Thyroid gland (tissue), 4 donors: Measurements from ENCODE around the gene YPEL1. TPM values are rescaled to one million over a fixed set of nuclear protein-coding genes. Genes with fewer than 3 reads are reported as not detected.
"Not testable (repeated sequence)": the region's sequence is repeated elsewhere in the genome, so short reads cannot be mapped to it uniquely, and the experiment has no call there.

ENCODE experiments used
- DNase-seq, 2 donors: peaks; one replicate each; pipeline ENCODE4 v3.0.0-alpha.2; 2019
- H3K27ac ChIP-seq, 3 donors: fragments of 200-600 bp; sonication (generic); 1 replicate in 2 of 3; 2 replicates in 1 of 3; pipeline ENCODE4 v1.5.1; 2016 to 2019; ENCODE audit warnings: mild to moderate bottlenecking in 1 of 3, moderate library complexity in 1 of 3
- H3K27me3 ChIP-seq: fragments of 200-600 bp; sonication (generic); one replicate; pipeline ENCODE4 v1.5.1; 2019
- H3K36me3 ChIP-seq, 2 donors: fragments of 200-600 bp; sonication (generic); one replicate each; pipeline ENCODE4 v1.5.1; 2016 to 2019
- H3K4me1 ChIP-seq, 2 donors: fragments of 200-600 bp; sonication (generic); one replicate each; pipeline ENCODE4 v1.5.1; 2017 to 2019
- H3K4me3 ChIP-seq, 3 donors: fragments of 200-600 bp; sonication (generic); replicated peaks in 1 of 3; 1 replicate in 2 of 3; 2 replicates in 1 of 3; pipeline ENCODE4 v1.5.1; 2016; ENCODE audit warnings: mild to moderate bottlenecking in 1 of 3
- H3K9me3 ChIP-seq: fragments of 200-600 bp; sonication (generic); one replicate; pipeline ENCODE4 v1.5.1; 2017
- POLR2A ChIP-seq, 2 donors: fragments of 450-650 bp; IDR thresholded peaks; one replicate each; pipeline ENCODE4 v1.6.1; 2017; ENCODE audit warnings: antibody characterized with exemption in 2 of 2, mild to moderate bottlenecking in 2 of 2, moderate library complexity in 1 of 2
- WGBS, 2 donors: methylation state at CpG; one replicate each; pipeline ENCODE4 v1.1.5; 2017; 5-methylcytosine and 5-hydroxymethylcytosine counted together
- intact Hi-C: fragments of 100-400 bp; cut with DNase I; formaldehyde crosslinking; loops from one replicate; pipeline ENCODE4 v1.15.1; 2023
- total RNA-seq, 4 donors: library from RNA; depleted of rRNA; stranded (reverse); fragments of >200 nt; gene quantifications; one replicate each; pipeline ENCODE4 v1.2.3, GENCODE V29; 2016
- TF ChIP-seq, protein P1 (sequence below), 6 experiments: fragments of 200-600 bp in 3 of 6; fragments of 450-650 bp in 3 of 6; sonication (generic) in 3 of 6; IDR thresholded peaks; one replicate each; pipeline ENCODE4 v1.5.1; 2016 to 2019; ENCODE audit warnings: antibody characterized with exemption in 6 of 6, mild to moderate bottlenecking in 2 of 6, inconsistent platforms in 1 of 6, moderate library complexity in 1 of 6

The YPEL1 gene
- total RNA-seq, 4 donors from 2014 or later, result 4.1 to 6.7 (median 5.4) TPM

GRCh38 chr22:21753374-21754111, 17.9 kb upstream of the YPEL1 start:
- Histone ChIP-seq H3K27me3 (no peaks in the 10 kb centered on the region), H3K4me1 (peaks cover 0 to 7% of the 10 kb centered on the region in 2 donors), H3K4me3 (no peak overlapping the region), H3K27ac (no peak overlapping the region), H3K9me3 (no peaks in the 10 kb centered on the region), H3K36me3 (no peaks in the 10 kb centered on the region)
- intact Hi-C loops, result no loop called here
- TF ChIP-seq, protein P1, sequence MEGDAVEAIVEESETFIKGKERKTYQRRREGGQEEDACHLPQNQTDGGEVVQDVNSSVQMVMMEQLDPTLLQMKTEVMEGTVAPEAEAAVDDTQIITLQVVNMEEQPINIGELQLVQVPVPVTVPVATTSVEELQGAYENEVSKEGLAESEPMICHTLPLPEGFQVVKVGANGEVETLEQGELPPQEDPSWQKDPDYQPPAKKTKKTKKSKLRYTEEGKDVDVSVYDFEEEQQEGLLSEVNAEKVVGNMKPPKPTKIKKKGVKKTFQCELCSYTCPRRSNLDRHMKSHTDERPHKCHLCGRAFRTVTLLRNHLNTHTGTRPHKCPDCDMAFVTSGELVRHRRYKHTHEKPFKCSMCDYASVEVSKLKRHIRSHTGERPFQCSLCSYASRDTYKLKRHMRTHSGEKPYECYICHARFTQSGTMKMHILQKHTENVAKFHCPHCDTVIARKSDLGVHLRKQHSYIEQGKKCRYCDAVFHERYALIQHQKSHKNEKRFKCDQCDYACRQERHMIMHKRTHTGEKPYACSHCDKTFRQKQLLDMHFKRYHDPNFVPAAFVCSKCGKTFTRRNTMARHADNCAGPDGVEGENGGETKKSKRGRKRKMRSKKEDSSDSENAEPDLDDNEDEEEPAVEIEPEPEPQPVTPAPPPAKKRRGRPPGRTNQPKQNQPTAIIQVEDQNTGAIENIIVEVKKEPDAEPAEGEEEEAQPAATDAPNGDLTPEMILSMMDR (IDR thresholded peaks at IDR 0.05), result no peak
- TF ChIP-seq POLR2A (IDR thresholded peaks at IDR 0.05), result no peak
- 80 to 81% methylated on average over 8 to 14 of the region's 14 CpGs for WGBS, 2 donors
- DNase-seq, result no peak

GRCh38 chr22:21752276-21752675, 16.7 kb upstream of the YPEL1 start:
- 95% methylated on average over 4 of the region's 4 CpGs for WGBS, 2 donors
- TF ChIP-seq, protein P1 (IDR thresholded peaks at IDR 0.05), result no peak
- TF ChIP-seq POLR2A (IDR thresholded peaks at IDR 0.05), result no peak
- no peak overlapping the region for H3K4me3 ChIP-seq
- peaks cover 0 to 7% of the 10 kb centered on the region in 2 donors for H3K4me1 ChIP-seq
- no peak overlapping the region for H3K27ac ChIP-seq
- H3K36me3 ChIP-seq, result no peaks in the 10 kb centered on the region
- no peaks in the 10 kb centered on the region for H3K27me3 ChIP-seq
- no peaks in the 10 kb centered on the region for H3K9me3 ChIP-seq
- DNase-seq, result no peak
- intact Hi-C loops, result no loop called here

DNA sequence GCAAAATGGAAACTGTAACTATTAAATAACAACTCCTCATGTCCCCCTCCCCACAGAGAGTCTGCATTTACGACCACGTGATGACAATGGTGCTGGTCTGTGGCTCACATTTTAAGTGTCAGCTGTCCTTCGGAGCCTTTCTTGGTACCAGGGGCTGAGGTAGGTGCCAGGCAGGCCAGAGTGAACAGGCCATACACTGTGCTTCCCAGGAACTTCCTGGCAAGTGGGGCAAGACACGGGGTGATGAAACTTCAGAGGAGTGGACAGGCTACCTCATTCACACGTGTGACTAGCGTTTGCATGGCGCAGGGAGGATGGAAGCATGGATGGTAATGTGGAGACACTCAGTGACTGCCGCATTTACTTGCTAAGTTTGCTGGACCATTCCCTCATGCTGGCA, 10.4 kb upstream of the YPEL1 start:
- intact Hi-C loops, result no loop called here
- H3K36me3 ChIP-seq, result no peaks in the 10 kb centered on the region
- 88 to 89% methylated on average over 7 to 8 of the region's 8 CpGs for WGBS, 2 donors
- TF ChIP-seq, protein P1 (IDR thresholded peaks at IDR 0.05), result no peak
- no peak for TF ChIP-seq POLR2A (IDR thresholded peaks at IDR 0.05)
- no peak for DNase-seq
- H3K27ac ChIP-seq, result no peak overlapping the region
- H3K9me3 ChIP-seq, result no peaks in the 10 kb centered on the region
- no peaks in the 10 kb centered on the region for H3K4me1 ChIP-seq
- no peaks in the 10 kb centered on the region for H3K27me3 ChIP-seq
- no peak overlapping the region for H3K4me3 ChIP-seq

DNA sequence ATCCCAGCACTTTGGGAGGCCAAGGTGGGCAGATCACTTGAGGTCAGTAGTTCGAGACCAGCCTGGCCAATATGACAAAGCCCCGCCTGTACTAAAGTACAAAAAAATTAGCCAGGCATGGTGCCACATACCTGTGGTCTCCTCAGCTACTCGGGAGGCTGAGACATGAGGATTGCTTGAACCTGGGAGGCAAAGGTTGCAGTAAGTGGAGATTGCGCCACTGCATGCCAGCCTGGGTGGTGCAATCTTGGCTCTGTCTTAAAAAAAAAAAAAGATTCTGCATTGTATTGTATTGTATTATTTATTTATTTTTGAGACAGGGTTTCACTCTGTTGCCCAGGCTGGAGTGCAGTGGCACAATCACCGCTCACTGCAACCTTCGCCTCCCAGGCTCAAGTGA, 9.3 kb upstream of the YPEL1 start:
- not testable (repeated sequence) for DNase-seq

GRCh38 chr22:21741790-21742189, 6.2 kb upstream of the YPEL1 start:
- Histone ChIP-seq H3K27me3 (no peaks in the 10 kb centered on the region), H3K36me3 (no peaks in the 10 kb centered on the region), H3K27ac (no peak overlapping the region), H3K4me3 (no peak overlapping the region), H3K4me1 (no peaks in the 10 kb centered on the region), H3K9me3 (no peaks in the 10 kb centered on the region)
- WGBS, 2 donors, result 73 to 80% methylated on average over 5 to 6 of the region's 6 CpGs
- TF ChIP-seq, protein P1 (IDR thresholded peaks at IDR 0.05), result no peak
- TF ChIP-seq POLR2A (IDR thresholded peaks at IDR 0.05), result no peak
- intact Hi-C loops, result no loop called here
- DNase-seq, result no peak

More for the DNA sequence above, 9.3 kb upstream of the YPEL1 start:
- intact Hi-C loops, H3K9me3 ChIP-seq, H3K36me3 ChIP-seq, H3K27ac ChIP-seq, H3K4me1 ChIP-seq, H3K4me3 ChIP-seq, H3K27me3 ChIP-seq: not testable (repeated sequence)
- 86 to 97% methylated on average over 6 of the region's 6 CpGs for WGBS, 2 donors
